Bronchial epithelial cell (primary cell): Measurements from ENCODE around the gene TBC1D4. TPM values are rescaled to one million over a fixed set of nuclear protein-coding genes. Genes with fewer than 3 reads are reported as not detected.
"Not testable (repeated sequence)": the region's sequence is repeated elsewhere in the genome, so short reads cannot be mapped to it uniquely, and the experiment has no call there.

Source experiments
- DNase-seq: peaks from one replicate; pipeline ENCODE4 v3.0.0-alpha.2; 2010; ENCODE audit warnings: low read depth
- FAIRE-seq: peaks from 2 replicates; lab custom pipeline; 2011; peaks lifted over from hg19 to GRCh38; lab: Jason Lieb, UNC
- H3K27me3 ChIP-seq: 2 replicates; pipeline ENCODE4 v1.5.1; 2011; ENCODE audit warnings: low read length; ENCODE audit not compliant: control insufficient read depth, insufficient read depth
- H3K36me3 ChIP-seq: 2 replicates; pipeline ENCODE4 v1.5.1; 2011; ENCODE audit warnings: low read length; ENCODE audit not compliant: control insufficient read depth, insufficient read depth
- H3K4me3 ChIP-seq: 2 replicates; pipeline ENCODE4 v1.5.1; 2011; ENCODE audit warnings: mild to moderate bottlenecking, low read depth, low read length, control low read depth
- CTCF ChIP-seq: IDR thresholded peaks from 2 replicates; pipeline ENCODE4 v1.5.1; 2011; ENCODE audit warnings: mild to moderate bottlenecking, moderate library complexity, low read length, control low read depth, inconsistent platforms; ENCODE audit not compliant: insufficient read depth, severe bottlenecking
- total RNA-seq: library from RNA; depleted of rRNA; stranded (reverse); fragments of >200 nt; gene quantifications from 2 replicates; pipeline ENCODE4 v1.2.1, GENCODE V29; 2014

The TBC1D4 gene
- total RNA-seq, 1 donor from 2014 or later: 10.3 TPM

- no peak for TF ChIP-seq CTCF
- H3K36me3 ChIP-seq: no peaks in the 10 kb centered on the region
- no peak overlapping the region for H3K4me3 ChIP-seq
- no peak for DNase-seq
- FAIRE-seq: no peak
- no peaks in the 10 kb centered on the region for H3K27me3 ChIP-seq
Measured at GRCh38 chr13:75437582-75438318, 44.2 kb downstream of the TBC1D4 start.

GRCh38 chr13:75434126-75434525 is 47.8 kb downstream of the TBC1D4 start:
- DNase-seq, H3K36me3 ChIP-seq, H3K4me3 ChIP-seq, H3K27me3 ChIP-seq, FAIRE-seq: not testable (repeated sequence)

- FAIRE-seq (no peak), DNase-seq (peak; percentile 59)
- Histone ChIP-seq H3K27me3 (no peaks in the 10 kb centered on the region), H3K4me3 (no peak overlapping the region), H3K36me3 (no peaks in the 10 kb centered on the region)
- TF ChIP-seq CTCF: no peak
Measured at GRCh38 chr13:75432811-75433244, 49.1 kb downstream of the TBC1D4 start.

GRCh38 chr13:75432045-75432444 is 49.9 kb downstream of the TBC1D4 start:
- FAIRE-seq: no peak
- no peak for TF ChIP-seq CTCF
- Histone ChIP-seq H3K36me3 (no peaks in the 10 kb centered on the region), H3K27me3 (no peaks in the 10 kb centered on the region), H3K4me3 (no peak overlapping the region)
- no peak for DNase-seq

GRCh38 chr13:75430436-75431209 is 51.3 kb downstream of the TBC1D4 start:
- Histone ChIP-seq H3K4me3 (no peak overlapping the region), H3K27me3 (no peaks in the 10 kb centered on the region), H3K36me3 (no peaks in the 10 kb centered on the region)
- TF ChIP-seq CTCF: no peak
- no peak for FAIRE-seq
- DNase-seq: no peak

GRCh38 chr13:75426421-75426820 is 55.5 kb downstream of the TBC1D4 start:
- Histone ChIP-seq H3K4me3 (no peak overlapping the region), H3K36me3 (no peaks in the 10 kb centered on the region), H3K27me3 (no peaks in the 10 kb centered on the region)
- no peak for TF ChIP-seq CTCF
- FAIRE-seq (no peak), DNase-seq (peak; percentile 65)
